SK-N-SH treated with all-trans-retinoic acid at 6 μM for 48 hours (cell line): ENCODE results near the gene HNRNPUL1.

Experiments used
- OSR1 ChIP-seq: fragments of 250-450 bp; sonication (Bioruptor Pico); IDR thresholded peaks from 2 replicates; pipeline ENCODE4 v1.8.0; 2022; ENCODE audit warnings: moderate library complexity, mild to moderate bottlenecking, inconsistent platforms
- ZC3H10 ChIP-seq: fragments of 250-450 bp; sonication (Bioruptor Pico); IDR thresholded peaks from 2 replicates; pipeline ENCODE4 v1.5.1; 2021; ENCODE audit warnings: mild to moderate bottlenecking, moderate library complexity
- ZFP30 ChIP-seq: fragments of 450-650 bp; formaldehyde crosslinking; IDR thresholded peaks from 2 replicates; pipeline ENCODE4 v1.5.0; 2022; ENCODE audit warnings: mild to moderate bottlenecking, moderate library complexity
- ZNF8 ChIP-seq: fragments of 450-650 bp; formaldehyde crosslinking; IDR thresholded peaks from 2 replicates; pipeline ENCODE4 v1.5.0; 2020; ENCODE audit warnings: mild to moderate bottlenecking, moderate library complexity
- TF ChIP-seq, protein P1 (sequence below): fragments of 250-450 bp; sonication (Bioruptor Pico); IDR thresholded peaks from 2 replicates; pipeline ENCODE4 v1.8.0; 2020; ENCODE audit warnings: mild to moderate bottlenecking, moderate library complexity, borderline replicate concordance

DNA sequence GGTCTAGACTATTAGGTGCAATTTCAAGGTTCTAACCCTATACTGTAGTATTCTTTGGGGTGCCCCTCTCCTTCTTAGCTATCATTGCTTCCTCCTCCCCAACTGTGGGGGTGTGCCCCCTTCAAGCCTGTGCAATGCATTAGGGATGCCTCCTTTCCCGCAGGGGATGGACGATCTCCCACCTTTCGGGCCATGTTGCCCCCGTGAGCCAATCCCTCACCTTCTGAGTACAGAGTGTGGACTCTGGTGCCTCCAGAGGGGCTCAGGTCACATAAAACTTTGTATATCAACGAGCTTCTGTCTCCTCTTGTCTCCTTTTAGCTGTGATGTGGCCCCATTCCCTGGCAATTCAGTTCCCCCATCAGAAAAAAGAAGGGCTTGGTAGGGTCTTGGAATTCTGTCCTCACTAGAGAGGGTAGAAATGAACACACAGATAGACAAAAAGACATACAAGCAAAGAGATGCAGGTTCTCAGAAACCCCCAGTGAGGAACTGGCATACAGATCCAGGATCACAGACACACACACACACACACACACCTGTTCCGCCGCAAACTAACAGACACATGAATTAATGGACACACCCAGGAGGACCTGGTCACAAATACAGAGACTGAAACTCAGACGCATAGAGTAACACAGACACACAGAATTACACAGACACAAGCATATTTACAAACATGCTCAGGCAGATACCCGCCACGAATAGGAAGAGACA lies 2.5 kb upstream of the HNRNPUL1 start:
- TF ChIP-seq ZFP30 (CRISPR knock-in tag), result no peak
- no peak for TF ChIP-seq ZC3H10 (CRISPR knock-in tag)
- no peak for TF ChIP-seq ZNF8 (CRISPR knock-in tag)
- TF ChIP-seq, protein P1, sequence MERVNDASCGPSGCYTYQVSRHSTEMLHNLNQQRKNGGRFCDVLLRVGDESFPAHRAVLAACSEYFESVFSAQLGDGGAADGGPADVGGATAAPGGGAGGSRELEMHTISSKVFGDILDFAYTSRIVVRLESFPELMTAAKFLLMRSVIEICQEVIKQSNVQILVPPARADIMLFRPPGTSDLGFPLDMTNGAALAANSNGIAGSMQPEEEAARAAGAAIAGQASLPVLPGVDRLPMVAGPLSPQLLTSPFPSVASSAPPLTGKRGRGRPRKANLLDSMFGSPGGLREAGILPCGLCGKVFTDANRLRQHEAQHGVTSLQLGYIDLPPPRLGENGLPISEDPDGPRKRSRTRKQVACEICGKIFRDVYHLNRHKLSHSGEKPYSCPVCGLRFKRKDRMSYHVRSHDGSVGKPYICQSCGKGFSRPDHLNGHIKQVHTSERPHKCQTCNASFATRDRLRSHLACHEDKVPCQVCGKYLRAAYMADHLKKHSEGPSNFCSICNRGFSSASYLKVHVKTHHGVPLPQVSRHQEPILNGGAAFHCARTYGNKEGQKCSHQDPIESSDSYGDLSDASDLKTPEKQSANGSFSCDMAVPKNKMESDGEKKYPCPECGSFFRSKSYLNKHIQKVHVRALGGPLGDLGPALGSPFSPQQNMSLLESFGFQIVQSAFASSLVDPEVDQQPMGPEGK (CRISPR knock-in tag), result no peak
- TF ChIP-seq OSR1 (CRISPR knock-in tag), result no peak
